AG09309 (cell line): Measurements from ENCODE around the gene GPATCH4.

Source experiments
- DNase-seq: peaks from one replicate; pipeline ENCODE4 v3.0.0-alpha.2; 2010; ENCODE audit warnings: low read depth
- H3K4me3 ChIP-seq: 2 replicates; pipeline ENCODE4 v1.5.1; 2011; ENCODE audit warnings: mild to moderate bottlenecking, low read depth, low read length, moderate library complexity; ENCODE audit not compliant: control insufficient read depth
- CTCF ChIP-seq: IDR thresholded peaks from 2 replicates; pipeline ENCODE4 v1.5.1; 2011; ENCODE audit warnings: mild to moderate bottlenecking, low read depth, low read length, inconsistent platforms; ENCODE audit not compliant: insufficient read depth, control insufficient read depth; ENCODE audit errors: missing control alignments

Gene GPATCH4

GRCh38 chr1:156551066-156551643 is 50.1 kb downstream of the GPATCH4 start:
- TF ChIP-seq CTCF = no peak
- H3K4me3 ChIP-seq = no peak overlapping the region
- no peak for DNase-seq

- H3K4me3 ChIP-seq = no peak overlapping the region
- no peak for DNase-seq
- TF ChIP-seq CTCF = no peak
Observed at GRCh38 chr1:156550346-156550745, 50.9 kb downstream of the GPATCH4 start.

- no peak overlapping the region for H3K4me3 ChIP-seq
- DNase-seq = no peak
- TF ChIP-seq CTCF = no peak
Observed at GRCh38 chr1:156549831-156550230, 51.4 kb downstream of the GPATCH4 start.

- H3K4me3 ChIP-seq = no peak overlapping the region
- no peak for DNase-seq
- no peak for TF ChIP-seq CTCF
Observed at GRCh38 chr1:156549390-156549789, 51.9 kb downstream of the GPATCH4 start.

- no peak overlapping the region for H3K4me3 ChIP-seq
- DNase-seq = no peak
- TF ChIP-seq CTCF = no peak
Observed at GRCh38 chr1:156547982-156548381, 53.3 kb downstream of the GPATCH4 start.

DNA sequence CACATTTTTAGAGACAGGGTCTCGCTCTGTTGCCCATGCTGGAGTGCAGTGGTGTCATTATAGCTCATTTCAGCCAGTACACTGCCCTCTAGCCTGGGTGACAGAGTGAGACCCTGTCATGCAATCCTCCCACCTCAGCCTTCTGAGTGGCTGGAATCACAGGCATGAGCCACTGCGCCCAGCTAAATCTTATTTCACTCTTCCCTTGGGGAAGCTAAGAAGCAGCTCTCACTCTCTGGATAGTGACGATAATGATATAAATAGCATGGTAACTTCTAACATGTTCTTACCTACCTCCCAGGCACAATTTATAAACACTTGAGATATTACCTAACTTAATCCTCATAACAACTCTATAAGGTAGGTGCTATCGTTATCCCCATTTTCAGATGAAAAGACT is 53.8 kb downstream of the GPATCH4 start:
- DNase-seq = no peak
- no peak for TF ChIP-seq CTCF
- no peak overlapping the region for H3K4me3 ChIP-seq

GRCh38 chr1:156546267-156546666 is 55.0 kb downstream of the GPATCH4 start:
- TF ChIP-seq CTCF = no peak
- DNase-seq = no peak
- H3K4me3 ChIP-seq = no peak overlapping the region
